ENCODE data around the gene ANKLE2. TPM values are rescaled to one million over a fixed set of nuclear protein-coding genes. Genes with fewer than 3 reads are reported as not detected.
A peak's percentile ranks its signal among the peaks of the same experiment; 100 is the strongest.

The ANKLE2 gene
- total and polyA plus RNA-seq, 2 of the 13 experiments (the other 11 are each of a cell fraction or from before 2014, with no cell fraction given): 35.3 to 37.1 TPM

- TF ChIP-seq MAFK (conservative IDR thresholded peaks at IDR 0.05 in 1 of 2, IDR thresholded peaks at IDR 0.05 in 1 of 2; ENCODE audit: low read length in 2 of 2) (peak; percentile 60 to 62), DBP (CRISPR knock-in tag; IDR thresholded peaks at IDR 0.05; ENCODE audit: not compliant biosample characterization) (no peak), BORCS8-MEF2B (CRISPR knock-in tag; IDR thresholded peaks at IDR 0.05) (no peak), ESRRA (CRISPR knock-in tag; IDR thresholded peaks at IDR 0.05; ENCODE audit: low read depth) (no peak)
- CTCF ChIA-PET (ENCODE audit: low intra/inter-chr PET ratio, low total read pairs): no interaction called here
Observed at GRCh38 chr12:132803125-132803524, 41.5 kb upstream of the ANKLE2 start.

GRCh38 chr12:132801741-132802140 lies 40.1 kb upstream of the ANKLE2 start:
- H2AFZ ChIP-seq (ENCODE audit: low read length): no peak overlapping the region
- no peak for DNase-seq (ENCODE audit: low spot score)
- no peak for ATAC-seq
- no TSS peak for BruUV-seq (replicated peaks)
- H3K9ac ChIP-seq (ENCODE audit: insufficient read depth, low read depth, low read length): no peak overlapping the region
- H3K4me2 ChIP-seq (ENCODE audit: low read depth, low read length): no peak overlapping the region
- no peak for TF ChIP-seq ZNF510 (CRISPR knock-in tag; IDR thresholded peaks at IDR 0.05; ENCODE audit: low read depth)
- TF ChIP-seq RBFOX2 (IDR thresholded peaks at IDR 0.05; ENCODE audit: low read depth, low read length): peak; percentile 48
- TF ChIP-seq ZNF333 (CRISPR knock-in tag; IDR thresholded peaks at IDR 0.05; ENCODE audit: borderline replicate concordance): no peak
- peak; percentile 77 for TF ChIP-seq AGO2 (optimal IDR thresholded peaks at IDR 0.05; ENCODE audit: low read depth, low read length)
- H3K27me3 ChIP-seq (ENCODE audit: control insufficient read depth in 1 of 2, insufficient read depth in 2 of 2, low read length in 2 of 2): no peaks in the 10 kb centered on the region
- in situ Hi-C loops (cut with HindIII; ENCODE audit: extremely low pct_ligation_motif_present, low pct_unique_long_range_greater_than_20kb): no loop called here
- no peak overlapping the region for H3K4me3 ChIP-seq (replicated peaks in 1 of 3; ENCODE audit: insufficient read depth in 1 of 3, low read depth in 2 of 3, low read length in 3 of 3)
- POLR2A ChIA-PET: no interaction called here
- CTCF ChIA-PET (ENCODE audit: low intra/inter-chr PET ratio, low total read pairs): no interaction called here
- WGBS (ENCODE audit: low lambda C conversion rate): 98% methylated on average over 18 of the region's 28 CpGs
- intact Hi-C loops (cut with micrococcal nuclease; ENCODE audit: unreplicated experiment): no loop called here
- peaks cover 50 to 84% of the 10 kb centered on the region in 2 experiments for H3K36me3 ChIP-seq (replicated peaks in 1 of 2; ENCODE audit: control insufficient read depth in 1 of 2, insufficient read depth in 2 of 2, low read length in 2 of 2)
- no peak overlapping the region for H3K27ac ChIP-seq (ENCODE audit: extremely low read length, insufficient read depth, low read length)
- H3K9me3 ChIP-seq (ENCODE audit: low read length): no peaks in the 10 kb centered on the region
- H4K20me1 ChIP-seq (ENCODE audit: insufficient read depth, low read length): 0 out of 2 replicates have a peak, but pooled peaks cover 7% of the 10 kb centered on the region
- FAIRE-seq: no peak
- no peaks in the 10 kb centered on the region for H3K4me1 ChIP-seq (ENCODE audit: insufficient read depth, low read length)
- H3K79me2 ChIP-seq (ENCODE audit: insufficient read depth, low read length): peaks cover 4% of the 10 kb centered on the region

More at GRCh38 chr12:132803125-132803524, 41.5 kb upstream of the ANKLE2 start:
- H3K27me3 ChIP-seq (ENCODE audit: control insufficient read depth in 1 of 2, insufficient read depth in 2 of 2, low read length in 2 of 2): no peaks in the 10 kb centered on the region
- H3K4me2 ChIP-seq (ENCODE audit: low read depth, low read length): no peak overlapping the region
- H3K36me3 ChIP-seq (replicated peaks in 1 of 2; ENCODE audit: control insufficient read depth in 1 of 2, insufficient read depth in 2 of 2, low read length in 2 of 2): peaks cover 47 to 82% of the 10 kb centered on the region in 2 experiments
- in situ Hi-C loops (cut with HindIII; ENCODE audit: extremely low pct_ligation_motif_present, low pct_unique_long_range_greater_than_20kb): no loop called here
- WGBS (ENCODE audit: low lambda C conversion rate): 99% methylated on average over 14 of the region's 14 CpGs
- FAIRE-seq (no peak), DNase-seq (ENCODE audit: low spot score) (no peak), ATAC-seq (no peak)
- H2AFZ ChIP-seq (ENCODE audit: low read length): no peak overlapping the region
- TSS peak; percentile 27 for BruUV-seq (replicated peaks)
- H3K4me1 ChIP-seq (ENCODE audit: insufficient read depth, low read length): no peaks in the 10 kb centered on the region
- no peak overlapping the region for H3K9ac ChIP-seq (ENCODE audit: insufficient read depth, low read depth, low read length)
- H3K79me2 ChIP-seq (ENCODE audit: insufficient read depth, low read length): peaks cover 6% of the 10 kb centered on the region
- intact Hi-C loops (cut with micrococcal nuclease; ENCODE audit: unreplicated experiment): no loop called here
- 0 out of 2 replicates have a peak, but pooled peaks cover 7% of the 10 kb centered on the region for H4K20me1 ChIP-seq (ENCODE audit: insufficient read depth, low read length)
- H3K4me3 ChIP-seq (replicated peaks in 1 of 3; ENCODE audit: insufficient read depth in 1 of 3, low read depth in 2 of 3, low read length in 3 of 3): no peak overlapping the region
- POLR2A ChIA-PET: no interaction called here
- no peaks in the 10 kb centered on the region for H3K9me3 ChIP-seq (ENCODE audit: low read length)
- no peak overlapping the region for H3K27ac ChIP-seq (ENCODE audit: extremely low read length, insufficient read depth, low read length)
